ENCODE results near the gene GNB4.
A peak's percentile ranks its signal among the peaks of the same experiment; 100 is the strongest.

The GNB4 gene

DNA sequence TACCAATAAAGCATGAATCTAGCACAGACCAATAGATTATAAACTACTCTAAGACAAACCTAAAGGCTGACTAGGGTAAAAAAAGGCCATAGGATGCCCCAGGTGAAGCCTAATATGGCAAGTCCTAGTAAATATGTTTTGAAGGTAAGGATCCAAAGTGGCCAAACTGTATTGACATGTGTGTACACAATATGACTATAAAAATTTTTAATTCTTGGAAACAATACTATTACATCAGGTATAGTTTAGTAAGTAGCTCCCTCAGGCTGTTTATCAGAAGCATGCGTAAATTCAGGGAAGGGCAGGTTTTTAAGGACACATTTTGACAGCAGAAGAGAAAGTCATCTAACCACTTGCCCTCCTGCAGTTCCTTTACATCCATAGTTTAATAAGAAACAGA is 18.8 kb downstream of the GNB4 start:
- no peak for DNase-seq

DNA sequence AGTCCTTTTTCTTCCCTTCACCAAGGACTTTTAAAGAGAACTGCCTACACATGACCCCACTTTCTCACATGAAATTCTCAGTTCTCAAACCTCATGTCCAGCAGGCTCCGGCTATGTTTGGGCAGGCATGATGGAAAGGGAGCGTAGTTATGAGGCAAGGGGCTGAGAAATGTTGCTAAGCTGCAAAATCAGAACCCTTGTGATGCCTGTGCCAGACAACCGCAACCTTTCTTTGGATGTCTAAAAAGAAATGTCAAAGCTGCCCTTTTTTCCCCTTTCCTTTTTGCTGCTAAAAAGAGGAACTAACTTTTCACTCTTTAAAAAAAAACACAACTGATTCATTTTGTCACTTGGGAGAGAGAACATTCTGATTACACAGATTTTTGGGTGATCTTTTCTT is 19.2 kb downstream of the GNB4 start:
- peak; percentile 83 for DNase-seq

DNA sequence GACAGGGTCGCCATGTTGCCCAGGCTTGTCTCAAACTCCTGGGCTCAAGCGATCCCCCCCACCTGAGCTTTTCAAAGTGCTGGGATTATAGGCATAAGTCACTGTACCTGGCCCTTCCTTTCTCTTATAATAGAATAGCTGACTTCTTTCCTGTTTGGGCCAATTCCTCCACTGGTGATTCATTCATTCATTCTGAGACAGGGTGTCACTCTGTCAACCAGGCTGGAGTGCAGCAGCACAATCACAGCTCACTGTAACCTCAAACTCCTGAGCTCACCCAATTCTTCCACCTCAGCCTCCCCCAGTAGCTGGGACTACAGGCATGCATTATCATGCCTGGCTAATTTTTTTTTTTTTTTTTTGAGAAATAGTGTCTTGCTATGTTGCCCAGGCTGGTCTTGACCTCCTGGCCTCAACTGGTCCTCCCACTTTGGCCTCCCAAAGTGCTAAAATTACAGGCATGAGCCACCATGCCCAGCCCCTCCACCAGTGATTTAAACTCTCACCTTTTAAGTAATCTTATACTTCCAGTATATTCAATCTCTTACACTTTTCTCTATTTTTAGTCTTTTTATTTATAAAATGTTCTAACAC is 20.9 kb downstream of the GNB4 start:
- DNase-seq = no peak

DNA sequence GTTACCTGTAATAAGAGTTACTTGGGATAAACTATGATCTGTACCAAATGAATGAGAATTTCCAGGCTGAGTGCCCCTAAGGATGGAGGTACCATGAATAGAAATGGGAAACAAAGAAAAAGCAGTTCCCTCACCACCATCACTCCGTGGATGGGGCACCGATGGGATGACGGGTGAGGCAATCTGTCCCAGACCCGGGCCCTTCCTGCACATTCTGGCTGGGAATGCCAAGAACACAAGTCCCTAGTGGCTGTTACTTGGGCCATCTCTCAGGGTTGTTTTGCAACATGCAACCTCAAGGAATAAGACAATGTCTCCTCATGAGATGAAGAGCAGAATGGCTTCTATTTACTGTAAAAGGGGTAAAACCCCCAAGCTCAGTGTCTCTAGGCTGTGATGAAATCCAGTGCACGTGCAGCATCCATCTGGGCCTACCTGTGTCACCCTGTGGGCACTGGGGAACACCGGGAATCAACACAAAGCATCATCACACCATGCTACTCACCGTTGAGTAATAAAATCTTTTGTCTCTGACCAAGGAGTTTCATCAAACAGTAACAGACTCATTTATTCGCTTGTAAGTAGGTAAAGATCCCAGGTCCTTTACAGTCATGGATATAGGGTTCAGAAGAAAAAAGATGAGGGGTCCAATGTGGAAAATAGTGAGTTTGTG is 22.3 kb downstream of the GNB4 start:
- DNase-seq = no peak

DNA sequence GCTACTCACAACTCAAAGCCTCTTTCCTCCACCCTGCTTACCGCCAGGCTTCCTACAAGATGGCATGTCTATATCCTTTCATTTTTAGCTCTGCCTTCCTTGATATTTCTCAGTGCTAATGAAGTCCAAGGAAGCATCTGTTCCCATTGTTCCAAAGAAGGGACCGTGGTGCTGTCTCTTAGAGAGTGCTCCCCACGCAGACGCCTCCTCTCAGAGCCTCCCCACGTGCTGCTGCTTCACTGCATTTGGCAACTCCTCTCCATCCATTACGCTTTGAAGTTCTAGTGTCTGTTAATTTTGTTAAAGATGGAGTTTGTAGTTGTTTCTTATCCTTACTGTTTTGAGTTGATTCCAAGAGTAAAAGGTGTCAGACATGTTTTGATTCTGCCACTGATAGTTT is 26.2 kb downstream of the GNB4 start:
- no peak for DNase-seq

DNA sequence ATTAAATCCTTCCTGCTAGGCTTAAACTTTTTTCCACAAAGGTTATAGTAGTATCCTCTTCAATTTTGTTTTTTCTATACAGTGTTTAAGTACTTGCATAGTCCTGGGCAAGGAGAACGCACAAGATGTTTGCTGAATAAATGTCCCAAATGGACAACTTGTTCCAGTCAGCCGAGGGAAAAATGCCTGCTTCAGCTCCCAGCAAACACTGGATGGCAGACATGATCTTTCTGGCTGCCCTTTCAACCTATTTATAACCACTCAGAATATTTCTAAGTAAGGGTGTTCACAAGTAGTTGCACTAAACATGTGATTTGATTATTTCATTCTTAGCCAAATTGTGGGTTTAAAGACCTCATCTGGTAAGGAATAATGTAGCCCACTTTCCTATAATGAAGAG is 29.8 kb downstream of the GNB4 start:
- peak; percentile 2 for DNase-seq

DNA sequence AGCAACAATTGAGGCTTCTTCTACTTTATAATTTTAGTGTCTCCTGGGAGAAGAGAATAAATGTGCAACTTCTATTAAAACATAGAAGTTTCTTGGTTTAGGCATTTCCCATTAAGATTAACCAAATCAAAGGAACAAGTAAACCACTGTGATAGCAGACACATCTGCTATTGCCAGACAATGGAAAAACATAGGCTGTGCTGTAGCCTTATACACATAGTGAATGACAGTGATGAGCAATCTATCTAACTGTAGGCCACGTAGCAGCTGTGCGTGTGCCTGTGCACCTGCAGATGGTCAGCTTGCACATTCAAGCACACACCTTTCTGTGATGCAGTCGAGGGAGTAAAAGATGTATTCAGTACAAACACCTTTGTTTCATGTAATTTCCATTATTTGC is 32.7 kb downstream of the GNB4 start:
- no peak for DNase-seq

DNA sequence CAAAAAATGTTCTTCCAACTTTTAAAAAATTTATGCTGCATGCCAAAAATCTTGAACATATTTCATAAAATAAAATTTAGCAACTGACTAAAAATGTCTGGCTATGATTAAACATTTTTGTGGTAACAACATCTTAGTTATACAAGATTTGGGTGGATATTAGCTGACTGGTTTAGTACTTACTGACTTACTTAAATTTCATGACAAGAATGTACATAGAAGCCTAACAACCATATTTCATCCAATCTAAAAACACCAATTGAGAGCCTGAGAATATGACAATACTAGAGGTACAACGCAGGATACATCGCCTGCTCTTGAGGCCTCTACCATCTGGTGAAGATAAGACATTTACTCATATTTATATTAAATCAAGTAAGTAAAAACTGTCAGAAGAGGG is 34.6 kb downstream of the GNB4 start:
- DNase-seq = no peak

DNA sequence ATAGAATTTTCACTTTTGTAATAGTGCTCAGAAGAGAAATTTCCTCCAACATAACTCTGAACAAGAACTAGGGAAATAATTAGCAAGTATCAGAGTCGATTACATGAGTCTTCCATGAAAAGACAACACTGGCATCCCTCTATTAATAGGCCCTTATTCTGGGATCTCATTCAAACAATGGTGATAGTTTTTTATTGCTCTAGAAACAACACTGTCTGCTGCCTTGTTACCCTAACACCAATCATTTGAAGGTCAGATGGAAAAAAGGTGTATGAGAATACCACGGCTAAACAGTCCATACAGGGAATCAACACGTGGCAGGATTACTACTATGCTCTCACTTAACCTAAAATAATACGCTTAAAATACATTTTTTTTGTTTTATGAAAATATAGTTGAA is 35.9 kb downstream of the GNB4 start:
- no peak for DNase-seq

DNA sequence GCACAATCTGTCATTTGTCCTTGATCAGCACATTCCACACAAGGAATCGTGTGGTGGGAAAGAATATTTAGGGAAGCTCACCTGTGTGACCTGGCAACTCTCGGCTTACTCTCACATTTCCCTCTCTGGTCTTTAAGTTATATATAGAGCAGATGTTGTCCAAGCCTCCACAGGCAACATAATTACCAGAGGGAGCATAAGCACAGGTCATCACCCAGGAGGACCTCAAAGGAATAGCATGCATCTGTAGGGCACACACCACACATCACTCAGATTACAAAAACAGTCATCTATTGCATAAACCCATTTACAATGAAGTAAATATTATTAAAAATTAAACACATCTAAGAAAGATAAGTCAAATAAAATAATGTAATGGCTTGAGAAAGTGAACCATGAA is 36.5 kb downstream of the GNB4 start:
- DNase-seq = no peak

DNA sequence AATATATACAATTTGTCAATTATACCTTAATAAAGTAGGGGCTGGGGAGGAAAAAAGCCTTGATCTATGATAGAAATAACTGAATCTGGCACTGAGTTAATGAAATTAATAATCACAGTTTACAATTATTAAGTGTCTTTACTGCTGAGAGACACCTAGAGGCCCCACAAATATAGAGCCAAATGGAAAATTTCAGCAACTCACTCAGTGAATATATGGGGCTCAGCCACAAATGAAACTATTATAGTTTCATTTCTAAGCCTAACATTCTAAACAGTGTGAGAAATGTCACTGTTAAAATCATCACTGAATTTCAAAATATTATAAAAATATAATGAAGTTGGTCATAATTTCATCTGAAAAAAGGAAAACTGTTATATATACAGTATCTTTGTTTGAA is 40.3 kb downstream of the GNB4 start:
- no peak for DNase-seq

DNA sequence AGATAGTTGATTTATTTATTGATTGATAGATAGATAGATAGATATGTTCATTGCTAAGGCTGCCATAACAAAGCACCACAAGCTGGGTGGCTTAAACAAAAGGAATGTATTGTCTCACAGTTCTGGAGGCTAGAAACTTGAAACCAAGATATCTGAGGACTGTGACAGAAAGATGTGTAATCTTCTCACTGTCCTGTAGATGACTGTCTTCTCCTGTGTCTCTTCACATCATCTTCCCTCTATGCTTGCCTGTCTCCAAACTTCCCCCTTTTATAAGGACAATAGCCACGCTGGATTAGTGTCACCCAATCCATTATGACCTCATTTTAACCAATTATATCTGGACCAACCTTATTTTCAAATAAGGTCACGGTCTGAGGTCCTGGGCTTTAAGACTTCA is 40.9 kb downstream of the GNB4 start:
- DNase-seq = peak; percentile 45

DNA sequence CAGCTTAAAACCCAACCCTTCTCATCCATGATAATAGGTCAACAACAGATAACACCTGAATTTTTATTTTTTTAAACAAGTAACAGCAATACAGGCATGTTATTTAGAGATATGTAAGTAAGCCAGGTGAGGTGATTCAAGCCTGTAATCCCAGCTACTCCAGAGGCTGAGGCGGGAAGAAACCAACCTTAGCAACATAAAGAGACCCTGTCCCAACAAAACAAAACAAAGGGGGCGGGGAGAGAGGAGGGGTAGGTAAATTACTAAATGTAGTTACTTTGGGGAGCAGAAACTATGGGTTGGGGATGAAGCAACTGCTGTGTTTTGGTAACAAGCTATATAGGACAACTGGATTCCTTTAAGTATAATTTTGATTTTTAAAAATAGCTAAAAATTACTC is 47.0 kb downstream of the GNB4 start:
- DNase-seq = no peak

DNA sequence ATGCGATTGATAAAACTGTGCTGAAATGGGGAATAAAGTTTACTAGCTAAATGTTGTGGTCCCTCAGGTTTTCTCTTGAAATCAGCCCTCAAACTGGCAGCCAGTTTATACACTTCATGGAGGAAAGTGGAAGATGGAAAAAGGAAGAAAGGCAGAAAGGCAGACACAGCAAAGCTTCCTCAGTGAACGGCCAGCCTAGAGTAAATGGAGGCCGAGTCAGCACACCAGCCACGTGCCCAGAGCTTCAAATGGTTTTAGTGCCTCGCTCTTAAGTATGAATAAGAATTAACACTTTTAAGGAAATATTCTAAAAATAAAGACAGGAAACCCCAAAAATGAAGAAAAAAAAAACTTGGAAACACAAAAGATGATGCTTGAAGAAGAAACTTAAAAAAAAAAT is 48.3 kb downstream of the GNB4 start:
- no peak for DNase-seq

DNA sequence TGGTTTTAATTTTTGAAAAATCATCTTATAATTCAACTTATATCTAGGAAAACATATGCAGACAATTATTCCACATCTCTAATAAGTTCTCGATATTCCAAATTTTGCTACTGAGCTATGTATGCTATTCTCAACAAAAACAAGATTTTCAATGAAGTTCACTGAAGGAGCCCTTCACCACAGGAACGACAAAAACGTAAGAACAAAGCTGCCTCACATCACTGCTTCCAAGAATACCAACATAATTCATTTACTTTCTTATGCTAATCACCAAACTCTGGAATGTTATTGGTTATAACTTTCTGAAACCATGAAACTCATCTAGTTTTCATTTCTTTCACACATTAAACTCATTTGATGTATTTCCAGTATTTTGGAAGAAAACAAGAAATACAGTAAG is 49.7 kb downstream of the GNB4 start:
- DNase-seq = no peak

DNA sequence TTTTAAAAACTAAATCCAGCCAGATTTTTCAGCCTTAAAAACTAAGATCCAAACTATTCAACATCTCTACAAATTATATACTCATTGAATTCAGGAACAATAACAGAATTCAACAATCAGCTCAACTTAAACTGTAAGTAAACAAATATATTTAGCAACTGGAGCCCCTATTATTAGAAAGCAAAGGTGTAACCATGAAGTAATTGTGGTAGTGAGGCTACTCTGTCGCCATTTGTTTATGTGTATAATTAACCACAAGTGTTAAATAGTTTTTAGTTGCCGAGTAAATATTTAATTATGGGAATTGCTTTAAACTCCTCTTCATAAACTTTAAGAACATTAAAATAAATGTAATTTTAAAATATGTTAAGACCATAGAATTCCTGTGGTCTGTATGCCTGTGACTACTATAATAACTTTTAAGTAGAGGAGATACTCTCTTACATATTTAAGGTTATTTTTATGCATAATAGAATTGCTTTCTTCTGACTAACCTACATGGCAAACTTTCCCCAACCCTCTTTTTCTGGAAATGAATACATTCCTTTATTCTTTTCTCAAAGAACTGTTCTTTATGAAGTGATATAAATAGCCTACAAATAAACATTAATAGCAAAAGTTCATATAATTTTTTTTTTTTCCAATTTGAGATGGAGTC is 52.6 kb downstream of the GNB4 start:
- DNase-seq = no peak

DNA sequence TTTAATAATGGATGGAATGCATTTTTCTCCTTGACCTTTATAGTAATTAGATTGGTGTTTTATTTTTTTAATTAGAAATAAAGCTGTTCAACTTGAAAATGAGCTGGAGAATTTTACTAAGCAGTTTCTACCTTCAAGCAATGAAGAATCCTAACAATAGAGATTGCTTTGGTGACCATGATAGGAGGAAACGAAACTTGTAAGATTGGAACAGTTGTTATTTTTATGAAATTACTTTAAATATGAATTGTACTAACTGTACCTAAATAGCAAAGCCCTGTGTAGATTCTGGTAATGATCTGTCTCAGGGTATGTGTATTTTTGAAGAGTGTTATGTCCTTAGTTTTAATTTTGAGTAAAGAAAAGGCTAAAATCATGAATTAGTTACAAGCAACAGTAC is 59.4 kb downstream of the GNB4 start:
- no peak for DNase-seq

DNA sequence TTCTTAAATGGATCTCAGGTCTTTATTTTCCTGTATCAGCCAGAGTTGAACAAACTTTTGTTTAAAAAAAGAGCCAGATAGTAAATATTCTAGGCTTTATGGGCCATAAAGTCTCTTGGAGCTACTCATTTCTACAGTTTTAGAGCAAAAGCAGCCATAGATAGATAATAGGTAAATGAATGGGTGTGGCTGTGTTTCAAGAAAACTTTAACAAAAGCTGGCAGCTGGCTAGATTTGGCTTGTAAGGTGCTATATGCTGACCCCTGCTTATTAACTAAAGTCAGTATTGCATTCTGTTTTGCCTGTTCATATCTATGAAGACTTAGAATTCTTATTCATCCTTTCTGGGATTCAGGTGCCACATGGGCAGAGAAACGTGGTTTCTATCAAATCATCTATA is 74.8 kb downstream of the GNB4 start:
- no peak for DNase-seq

DNA sequence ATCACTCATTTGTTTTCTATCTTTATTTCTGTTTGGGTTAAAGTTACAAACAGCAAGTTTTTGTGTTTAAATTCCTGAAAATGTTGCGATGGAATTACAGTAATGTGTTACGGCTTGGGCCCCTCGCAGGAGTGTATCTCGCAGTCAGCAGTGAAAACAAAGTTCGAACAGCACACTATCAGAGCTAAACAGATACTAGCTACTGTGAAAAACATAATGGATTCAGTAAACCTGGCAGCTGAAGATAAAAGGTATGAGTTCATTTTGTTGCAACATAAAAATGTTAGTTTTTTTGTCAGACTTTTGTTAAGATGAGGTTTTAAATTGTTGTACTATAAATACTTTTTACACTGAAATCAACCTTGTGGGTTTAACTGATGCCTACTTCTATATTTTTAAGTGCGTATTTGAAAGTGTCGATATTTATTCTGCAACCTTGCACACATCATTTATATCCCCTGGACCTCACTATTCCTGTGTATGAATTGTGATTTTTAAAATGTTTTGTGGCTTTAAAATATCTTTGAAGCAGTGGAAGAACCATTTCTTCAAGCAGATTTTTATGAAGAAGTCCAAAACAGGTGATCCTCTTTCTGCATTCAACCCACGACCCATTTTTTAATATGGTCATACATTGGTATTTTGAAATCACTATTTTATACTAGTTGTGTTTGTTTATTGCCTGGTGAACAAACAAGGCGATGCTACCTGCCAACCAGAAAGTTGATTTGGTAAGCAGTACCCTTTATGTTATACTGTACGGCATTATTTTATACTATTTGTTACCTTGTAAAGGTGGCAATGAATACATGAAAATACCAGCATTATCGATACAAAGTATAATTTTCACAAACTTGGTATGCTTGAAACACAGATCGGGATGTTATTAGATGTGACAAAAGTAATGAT is 75.9 kb downstream of the GNB4 start:
- DNase-seq = no peak

DNA sequence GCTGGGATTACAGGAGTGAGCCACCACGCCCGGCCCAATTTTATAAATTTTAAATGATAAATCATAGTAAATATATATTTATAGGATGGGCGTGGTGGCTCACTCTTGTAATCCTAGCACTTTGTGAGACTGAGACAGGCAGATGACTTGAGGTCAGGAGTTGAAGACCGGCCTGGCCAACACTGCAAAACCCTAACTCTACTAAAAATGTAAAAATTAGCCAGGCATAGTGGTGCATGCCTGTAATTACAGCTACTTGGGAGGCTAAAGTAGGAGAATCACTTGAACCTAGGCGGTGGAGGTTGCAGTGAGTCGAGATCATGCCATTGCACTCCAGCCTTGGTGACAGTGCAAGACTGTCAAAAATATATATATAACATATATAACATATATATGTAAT is 77.3 kb downstream of the GNB4 start:
- no peak for DNase-seq

DNA sequence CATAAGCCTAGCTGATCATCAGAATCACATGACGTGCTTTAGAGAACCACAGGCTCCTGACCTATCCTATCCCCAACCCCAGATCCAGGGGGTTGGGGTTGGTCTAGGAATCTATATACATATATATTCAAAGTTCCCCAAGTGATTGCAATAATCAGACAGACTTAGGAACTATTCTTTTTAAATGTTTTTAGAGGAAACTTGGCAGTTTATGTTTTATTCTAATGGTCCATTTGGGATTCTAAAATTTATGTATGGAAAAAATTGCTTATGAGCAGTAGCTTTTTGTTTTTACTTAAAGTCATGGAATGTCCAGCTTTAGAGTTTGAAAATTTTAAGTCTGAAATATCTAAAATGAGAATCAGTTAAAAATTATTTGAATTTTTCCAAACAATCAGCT is 81.6 kb downstream of the GNB4 start:
- no peak for DNase-seq

DNA sequence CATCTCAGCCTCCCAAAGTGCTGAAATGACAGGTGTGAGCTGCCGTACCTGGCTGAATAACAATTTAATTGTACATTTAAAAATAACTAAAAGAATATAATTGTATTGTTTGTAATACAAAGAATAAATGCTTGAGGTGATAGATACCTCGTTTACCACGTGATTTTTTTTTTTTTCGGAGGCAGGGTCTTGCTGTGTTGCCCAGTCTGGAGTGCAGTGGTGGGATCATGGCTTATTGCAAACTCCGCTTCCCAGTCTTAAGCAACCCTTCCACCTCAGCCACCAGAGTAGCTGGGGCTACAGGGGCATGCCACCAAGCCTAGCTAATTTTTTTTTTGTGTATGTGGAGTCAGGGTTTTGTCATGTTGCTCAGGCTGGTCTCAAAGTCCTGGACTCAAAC is 87.9 kb downstream of the GNB4 start:
- no peak for DNase-seq

DNA sequence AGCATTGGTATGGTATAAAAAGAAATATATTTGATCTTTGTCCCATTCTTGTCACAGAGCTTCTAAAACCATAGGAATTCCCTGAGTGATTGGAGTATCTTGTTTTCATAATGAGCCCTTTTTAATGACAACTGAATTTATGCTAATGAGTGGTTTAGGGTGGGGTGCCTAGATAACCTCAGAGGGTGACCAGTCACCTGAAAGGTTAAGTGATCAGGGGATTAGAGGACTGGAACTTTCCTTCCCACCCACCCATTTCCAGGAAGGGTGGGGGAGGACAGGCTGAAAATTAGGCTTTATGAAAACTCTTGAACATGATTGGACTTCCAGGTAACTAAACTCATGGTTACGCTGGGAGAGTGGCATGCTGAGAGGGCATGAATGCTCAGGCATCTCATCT is 95.3 kb downstream of the GNB4 start:
- DNase-seq = no peak
